ENCODE measurements around the gene UBE4A. TPM values are rescaled to one million over a fixed set of nuclear protein-coding genes. Genes with fewer than 3 reads are reported as not detected.
A peak's percentile ranks its signal among the peaks of the same experiment; 100 is the strongest.

Gene UBE4A
- total and polyA plus RNA-seq, 9 of the 15 experiments (the other 6 are each of a cell fraction or from before 2014, with no cell fraction given): 13.5 to 45.2 (median 26.8) TPM

- no peaks in the 10 kb centered on the region for H3K9me3 ChIP-seq (replicated peaks; ENCODE audit: control insufficient read depth, insufficient read depth, low read depth, low read length)
- peaks cover 78% of the 10 kb centered on the region for H3K36me3 ChIP-seq (ENCODE audit: control insufficient read depth, insufficient read depth, low read length)
- 63% methylated on average over 3 of the region's 3 CpGs for WGBS (ENCODE audit: insufficient coverage, low coverage, missing lambda C conversion rate)
- peaks cover 9 to 30% of the 10 kb centered on the region in 2 experiments; a peak in 4 of 5 replicates for H3K4me1 ChIP-seq (replicated peaks in 1 of 2; ENCODE audit: control insufficient read depth in 2 of 2, insufficient read depth in 2 of 2, low read length in 2 of 2)
- CTCF ChIA-PET (ENCODE audit: low intra/inter-chr PET ratio): no interaction called here
- ATAC-seq (no peak), FAIRE-seq (no peak), DNase-seq (ENCODE audit: extremely low read depth in 1 of 4, low spot score in 3 of 4) (no peak)
- H3K4me2 ChIP-seq (ENCODE audit: insufficient read depth, low read length): no peak overlapping the region
- H3K9ac ChIP-seq (ENCODE audit: insufficient read depth in 1 of 2, low read depth in 2 of 2, low read length in 2 of 2): no peak overlapping the region
- TF ChIP-seq FOXO4 (CRISPR knock-in tag; IDR thresholded peaks at IDR 0.05) (no peak), NEUROD1 (IDR thresholded peaks at IDR 0.05; ENCODE audit: borderline replicate concordance, low read depth, low read length, partially characterized antibody) (no peak), HLTF (IDR thresholded peaks at IDR 0.05) (no peak), FOXJ3 (CRISPR knock-in tag; IDR thresholded peaks at IDR 0.05) (no peak), KDM1A (IDR thresholded peaks at IDR 0.05) (peak; percentile 40; a peak in 1 of 4 replicates), GTF2B (IDR thresholded peaks at IDR 0.05; ENCODE audit: extremely low read depth, insufficient read length) (no peak), CHD2 (IDR thresholded peaks at IDR 0.05; ENCODE audit: low read depth, low read length) (no peak), ZNF347 (CRISPR knock-in tag; IDR thresholded peaks at IDR 0.05; ENCODE audit: low read depth) (no peak), RCOR1 (IDR thresholded peaks at IDR 0.05; ENCODE audit: borderline replicate concordance in 1 of 2, low read depth in 2 of 2, low read length in 2 of 2) (0 out of 4 replicates have a peak, but pooled peaks of 1 of the 2 experiments have one; percentile 18)
- BruUV-seq (replicated peaks): no TSS peak
- no peak overlapping the region for H3K27ac ChIP-seq (ENCODE audit: extremely low read depth, low read depth, low read length)
- peaks cover 63% of the 10 kb centered on the region for H4K20me1 ChIP-seq (replicated peaks; ENCODE audit: control insufficient read depth, insufficient read depth, low read length)
- no peaks in the 10 kb centered on the region for H3K27me3 ChIP-seq (ENCODE audit: control insufficient read depth in 2 of 2, insufficient read depth in 2 of 2, low read length in 2 of 2)
- in situ Hi-C loops (cut with MboI): no loop called here
- no peak overlapping the region for H2AFZ ChIP-seq (ENCODE audit: low read depth, low read length)
- H3K9me1 ChIP-seq (ENCODE audit: control insufficient read depth, insufficient read depth, low read length): peaks cover 4% of the 10 kb centered on the region
- POLR2A ChIA-PET: interaction anchor here (1.6 kb wide), 1 partner anchor 10 kb away, joined by 3 read pairs; no protein-coding TSS in a partner anchor
- H3K79me2 ChIP-seq (ENCODE audit: control insufficient read depth, insufficient read depth, low read length): peaks cover 100% of the 10 kb centered on the region
- no peak overlapping the region for H3K4me3 ChIP-seq
- intact Hi-C loops (cut with micrococcal nuclease): no loop called here
Measured at GRCh38 chr11:118442301-118442700, 82.9 kb downstream of the UBE4A start.

Data from K562 (cell line).